WTC11 (cell line): Measurements from ENCODE around the gene AGPAT3. TPM values are rescaled to one million over a fixed set of nuclear protein-coding genes. Genes with fewer than 3 reads are reported as not detected.

Experiments used
- ATAC-seq: fragments of 200-7000 bp; cut with Tn5 transposase; 2 replicates; pipeline ENCODE4 v1.10.0; 2021; ENCODE audit warnings: mild to moderate bottlenecking, moderate library complexity
- CTCF ChIA-PET: fragments of 300-600 bp; sonication (Branson Sonifier 250); formaldehyde crosslinking; loops from one replicate; lab custom pipeline; 2021; ENCODE audit warnings: antibody characterized with exemption; lab: Charles Lee
- POLR2A ChIA-PET: fragments of 350-600 bp; sonication (Branson Sonifier 250); formaldehyde crosslinking; loops from one replicate; lab custom pipeline; 2021; ENCODE audit warnings: antibody characterized with exemption; lab: Charles Lee
- DNase-seq: peaks from one replicate; pipeline ENCODE4 v3.0.0; 2021; ENCODE audit warnings: low spot score
- H3K27ac Mint-ChIP-seq: 2 replicates; pipeline ENCODE4 v1.8.0; 2021; ENCODE audit warnings: mixed read lengths
- H3K27me3 Mint-ChIP-seq: 2 replicates; pipeline ENCODE4 v1.8.0; 2021; ENCODE audit warnings: low read depth, mild to moderate bottlenecking, moderate library complexity, mixed read lengths
- H3K36me3 Mint-ChIP-seq: 2 replicates; pipeline ENCODE4 v1.8.0; 2021; ENCODE audit warnings: mixed read lengths
- H3K4me1 Mint-ChIP-seq: 2 replicates; pipeline ENCODE4 v1.8.0; 2022; ENCODE audit warnings: mixed read lengths
- H3K4me3 Mint-ChIP-seq: 2 replicates; pipeline ENCODE4 v1.8.0; 2021; ENCODE audit warnings: mild to moderate bottlenecking, moderate library complexity, mixed read lengths
- H3K9me3 Mint-ChIP-seq: 2 replicates; pipeline ENCODE4 v1.8.0; 2021; ENCODE audit warnings: mixed read lengths
- ESRRA ChIP-seq: sonication (generic); formaldehyde crosslinking; IDR thresholded peaks from 2 replicates; pipeline ENCODE4 v1.8.1; 2022; ENCODE audit warnings: mild to moderate bottlenecking, missing genetic modification reagents, borderline replicate concordance
- FOXP1 ChIP-seq: sonication (generic); formaldehyde crosslinking; IDR thresholded peaks from 2 replicates; pipeline ENCODE4 v1.8.0; 2022; ENCODE audit warnings: missing genetic modification reagents, mild to moderate bottlenecking, moderate library complexity, borderline replicate concordance
- JUN ChIP-seq: sonication (generic); formaldehyde crosslinking; IDR thresholded peaks from 2 replicates; pipeline ENCODE4 v1.8.0; 2023; ENCODE audit warnings: mild to moderate bottlenecking, missing genetic modification reagents
- NFE2L1 ChIP-seq: sonication (generic); formaldehyde crosslinking; IDR thresholded peaks from 2 replicates; pipeline ENCODE4 v1.8.1; 2023; ENCODE audit warnings: missing genetic modification reagents
- SMAD4 ChIP-seq: sonication (generic); formaldehyde crosslinking; IDR thresholded peaks from 2 replicates; pipeline ENCODE4 v1.8.0; 2022; ENCODE audit warnings: mild to moderate bottlenecking, missing genetic modification reagents
- SOX15 ChIP-seq: fragments of 250-450 bp; sonication (Bioruptor Pico); IDR thresholded peaks from 2 replicates; pipeline ENCODE4 v1.9.0; 2021; ENCODE audit warnings: mild to moderate bottlenecking
- ZNF232 ChIP-seq: sonication (generic); formaldehyde crosslinking; IDR thresholded peaks from 2 replicates; pipeline ENCODE4 v1.8.0; 2022; ENCODE audit warnings: mild to moderate bottlenecking, missing genetic modification reagents
- total RNA-seq: library from RNA; stranded (reverse); gene quantifications from 3 replicates; pipeline ENCODE4 v1.2.3, GENCODE V29; 2021
- TF ChIP-seq, protein P1 (sequence below): sonication (generic); formaldehyde crosslinking; IDR thresholded peaks from 2 replicates; pipeline ENCODE4 v1.8.1; 2022; ENCODE audit warnings: low read depth, missing genetic modification reagents, borderline replicate concordance
- TF ChIP-seq, protein P2 (sequence below): sonication (generic); formaldehyde crosslinking; IDR thresholded peaks from 2 replicates; pipeline ENCODE4 v1.8.0; 2022; ENCODE audit warnings: mild to moderate bottlenecking, missing genetic modification reagents
- TF ChIP-seq, protein P3 (sequence below): fragments of 250-450 bp; sonication (Bioruptor Pico); IDR thresholded peaks from 2 replicates; pipeline ENCODE4 v1.9.0; 2021; ENCODE audit warnings: mild to moderate bottlenecking
- TF ChIP-seq, protein P4 (sequence below): sonication (generic); formaldehyde crosslinking; IDR thresholded peaks from 2 replicates; pipeline ENCODE4 v1.8.0; 2023; ENCODE audit warnings: mild to moderate bottlenecking, missing genetic modification reagents
- TF ChIP-seq, protein P5 (sequence below): fragments of 250-450 bp; sonication (Bioruptor Pico); IDR thresholded peaks from 2 replicates; pipeline ENCODE4 v2.1.2; 2022; ENCODE audit warnings: mild to moderate bottlenecking, moderate library complexity
- TF ChIP-seq, protein P6 (sequence below): sonication (generic); formaldehyde crosslinking; IDR thresholded peaks from 2 replicates; pipeline ENCODE4 v1.8.1; 2023; ENCODE audit warnings: mild to moderate bottlenecking, moderate library complexity, missing genetic modification reagents
- TF ChIP-seq, protein P7 (sequence below): fragments of 250-450 bp; sonication (Bioruptor Pico); IDR thresholded peaks from 2 replicates; pipeline ENCODE4 v1.9.0; 2021; ENCODE audit warnings: moderate library complexity, mild to moderate bottlenecking, inconsistent platforms, borderline replicate concordance
- TF ChIP-seq, protein P8 (sequence below): sonication (generic); formaldehyde crosslinking; IDR thresholded peaks from 2 replicates; pipeline ENCODE4 v1.8.1; 2023; ENCODE audit warnings: mild to moderate bottlenecking, missing genetic modification reagents, moderate library complexity

AGPAT3 gene
- total RNA-seq, 1 experiment from 2014 or later = 5.6 TPM

DNA sequence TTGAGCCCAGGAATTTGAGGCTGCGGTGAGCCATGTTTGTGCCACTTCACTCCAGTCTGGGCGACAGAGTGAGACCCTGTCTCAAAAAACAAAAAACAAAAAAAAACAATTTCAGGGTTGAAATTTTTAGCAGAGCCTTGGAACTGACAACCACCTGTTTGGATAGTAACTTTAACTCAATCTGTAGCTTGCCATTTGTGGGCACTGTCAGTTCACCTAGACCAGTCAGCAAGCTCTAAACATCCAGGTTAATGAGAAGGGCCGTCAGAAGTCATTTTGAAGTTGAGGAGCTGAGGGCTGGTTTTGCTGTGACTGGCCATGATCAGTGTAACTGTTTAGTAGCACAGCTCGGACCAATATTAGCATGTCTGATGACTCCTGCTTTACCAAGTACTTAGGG lies 155.5 kb downstream of the AGPAT3 start:
- peaks cover 20% of the 10 kb centered on the region for H3K4me1 Mint-ChIP-seq
- no peaks in the 10 kb centered on the region for H3K36me3 Mint-ChIP-seq
- ATAC-seq (no peak), DNase-seq (no peak)
- no peak overlapping the region for H3K4me3 Mint-ChIP-seq
- H3K9me3 Mint-ChIP-seq = no peaks in the 10 kb centered on the region
- CTCF ChIA-PET = interaction anchor here (0.5 to 1.2 kb wide), 3 partner anchors 36 to 292 kb away, joined by 3 read pairs; no protein-coding TSS in a partner anchor
- no peaks in the 10 kb centered on the region for H3K27me3 Mint-ChIP-seq
- POLR2A ChIA-PET = no interaction called here
- TF ChIP-seq, protein P1, sequence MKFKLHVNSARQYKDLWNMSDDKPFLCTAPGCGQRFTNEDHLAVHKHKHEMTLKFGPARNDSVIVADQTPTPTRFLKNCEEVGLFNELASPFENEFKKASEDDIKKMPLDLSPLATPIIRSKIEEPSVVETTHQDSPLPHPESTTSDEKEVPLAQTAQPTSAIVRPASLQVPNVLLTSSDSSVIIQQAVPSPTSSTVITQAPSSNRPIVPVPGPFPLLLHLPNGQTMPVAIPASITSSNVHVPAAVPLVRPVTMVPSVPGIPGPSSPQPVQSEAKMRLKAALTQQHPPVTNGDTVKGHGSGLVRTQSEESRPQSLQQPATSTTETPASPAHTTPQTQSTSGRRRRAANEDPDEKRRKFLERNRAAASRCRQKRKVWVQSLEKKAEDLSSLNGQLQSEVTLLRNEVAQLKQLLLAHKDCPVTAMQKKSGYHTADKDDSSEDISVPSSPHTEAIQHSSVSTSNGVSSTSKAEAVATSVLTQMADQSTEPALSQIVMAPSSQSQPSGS = no peak
- TF ChIP-seq, protein P2, sequence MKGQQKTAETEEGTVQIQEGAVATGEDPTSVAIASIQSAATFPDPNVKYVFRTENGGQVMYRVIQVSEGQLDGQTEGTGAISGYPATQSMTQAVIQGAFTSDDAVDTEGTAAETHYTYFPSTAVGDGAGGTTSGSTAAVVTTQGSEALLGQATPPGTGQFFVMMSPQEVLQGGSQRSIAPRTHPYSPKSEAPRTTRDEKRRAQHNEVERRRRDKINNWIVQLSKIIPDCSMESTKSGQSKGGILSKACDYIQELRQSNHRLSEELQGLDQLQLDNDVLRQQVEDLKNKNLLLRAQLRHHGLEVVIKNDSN (CRISPR knock-in tag) = no peak
- no peak for TF ChIP-seq NFE2L1 (CRISPR knock-in tag)
- TF ChIP-seq, protein P3, sequence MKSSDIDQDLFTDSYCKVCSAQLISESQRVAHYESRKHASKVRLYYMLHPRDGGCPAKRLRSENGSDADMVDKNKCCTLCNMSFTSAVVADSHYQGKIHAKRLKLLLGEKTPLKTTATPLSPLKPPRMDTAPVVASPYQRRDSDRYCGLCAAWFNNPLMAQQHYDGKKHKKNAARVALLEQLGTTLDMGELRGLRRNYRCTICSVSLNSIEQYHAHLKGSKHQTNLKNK (CRISPR knock-in tag) = no peak
- TF ChIP-seq, protein P4, sequence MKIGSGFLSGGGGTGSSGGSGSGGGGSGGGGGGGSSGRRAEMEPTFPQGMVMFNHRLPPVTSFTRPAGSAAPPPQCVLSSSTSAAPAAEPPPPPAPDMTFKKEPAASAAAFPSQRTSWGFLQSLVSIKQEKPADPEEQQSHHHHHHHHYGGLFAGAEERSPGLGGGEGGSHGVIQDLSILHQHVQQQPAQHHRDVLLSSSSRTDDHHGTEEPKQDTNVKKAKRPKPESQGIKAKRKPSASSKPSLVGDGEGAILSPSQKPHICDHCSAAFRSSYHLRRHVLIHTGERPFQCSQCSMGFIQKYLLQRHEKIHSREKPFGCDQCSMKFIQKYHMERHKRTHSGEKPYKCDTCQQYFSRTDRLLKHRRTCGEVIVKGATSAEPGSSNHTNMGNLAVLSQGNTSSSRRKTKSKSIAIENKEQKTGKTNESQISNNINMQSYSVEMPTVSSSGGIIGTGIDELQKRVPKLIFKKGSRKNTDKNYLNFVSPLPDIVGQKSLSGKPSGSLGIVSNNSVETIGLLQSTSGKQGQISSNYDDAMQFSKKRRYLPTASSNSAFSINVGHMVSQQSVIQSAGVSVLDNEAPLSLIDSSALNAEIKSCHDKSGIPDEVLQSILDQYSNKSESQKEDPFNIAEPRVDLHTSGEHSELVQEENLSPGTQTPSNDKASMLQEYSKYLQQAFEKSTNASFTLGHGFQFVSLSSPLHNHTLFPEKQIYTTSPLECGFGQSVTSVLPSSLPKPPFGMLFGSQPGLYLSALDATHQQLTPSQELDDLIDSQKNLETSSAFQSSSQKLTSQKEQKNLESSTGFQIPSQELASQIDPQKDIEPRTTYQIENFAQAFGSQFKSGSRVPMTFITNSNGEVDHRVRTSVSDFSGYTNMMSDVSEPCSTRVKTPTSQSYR (CRISPR knock-in tag) = no peak
- no peak for TF ChIP-seq JUN (CRISPR knock-in tag)
- TF ChIP-seq SMAD4 (CRISPR knock-in tag) = no peak
- TF ChIP-seq, protein P5, sequence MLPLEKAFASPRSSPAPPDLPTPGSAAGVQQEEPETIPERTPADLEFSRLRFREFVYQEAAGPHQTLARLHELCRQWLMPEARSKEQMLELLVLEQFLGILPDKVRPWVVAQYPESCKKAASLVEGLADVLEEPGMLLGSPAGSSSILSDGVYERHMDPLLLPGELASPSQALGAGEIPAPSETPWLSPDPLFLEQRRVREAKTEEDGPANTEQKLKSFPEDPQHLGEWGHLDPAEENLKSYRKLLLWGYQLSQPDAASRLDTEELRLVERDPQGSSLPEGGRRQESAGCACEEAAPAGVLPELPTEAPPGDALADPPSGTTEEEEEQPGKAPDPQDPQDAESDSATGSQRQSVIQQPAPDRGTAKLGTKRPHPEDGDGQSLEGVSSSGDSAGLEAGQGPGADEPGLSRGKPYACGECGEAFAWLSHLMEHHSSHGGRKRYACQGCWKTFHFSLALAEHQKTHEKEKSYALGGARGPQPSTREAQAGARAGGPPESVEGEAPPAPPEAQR (CRISPR knock-in tag) = no peak
- TF ChIP-seq, protein P6, sequence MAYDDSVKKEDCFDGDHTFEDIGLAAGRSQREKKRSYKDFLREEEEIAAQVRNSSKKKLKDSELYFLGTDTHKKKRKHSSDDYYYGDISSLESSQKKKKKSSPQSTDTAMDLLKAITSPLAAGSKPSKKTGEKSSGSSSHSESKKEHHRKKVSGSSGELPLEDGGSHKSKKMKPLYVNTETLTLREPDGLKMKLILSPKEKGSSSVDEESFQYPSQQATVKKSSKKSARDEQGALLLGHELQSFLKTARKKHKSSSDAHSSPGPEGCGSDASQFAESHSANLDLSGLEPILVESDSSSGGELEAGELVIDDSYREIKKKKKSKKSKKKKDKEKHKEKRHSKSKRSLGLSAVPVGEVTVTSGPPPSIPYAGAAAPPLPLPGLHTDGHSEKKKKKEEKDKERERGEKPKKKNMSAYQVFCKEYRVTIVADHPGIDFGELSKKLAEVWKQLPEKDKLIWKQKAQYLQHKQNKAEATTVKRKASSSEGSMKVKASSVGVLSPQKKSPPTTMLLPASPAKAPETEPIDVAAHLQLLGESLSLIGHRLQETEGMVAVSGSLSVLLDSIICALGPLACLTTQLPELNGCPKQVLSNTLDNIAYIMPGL (CRISPR knock-in tag) = no peak
- no peak for TF ChIP-seq FOXP1
- TF ChIP-seq SOX15 (CRISPR knock-in tag) = no peak
- TF ChIP-seq, protein P7, sequence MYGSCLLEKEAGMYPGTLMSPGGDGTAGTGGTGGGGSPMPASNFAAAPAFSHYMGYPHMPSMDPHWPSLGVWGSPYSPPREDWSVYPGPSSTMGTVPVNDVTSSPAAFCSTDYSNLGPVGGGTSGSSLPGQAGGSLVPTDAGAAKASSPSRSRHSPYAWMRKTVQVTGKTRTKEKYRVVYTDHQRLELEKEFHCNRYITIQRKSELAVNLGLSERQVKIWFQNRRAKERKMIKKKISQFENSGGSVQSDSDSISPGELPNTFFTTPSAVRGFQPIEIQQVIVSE (CRISPR knock-in tag) = no peak
- no peak for TF ChIP-seq ZNF232 (CRISPR knock-in tag)
- no peak for TF ChIP-seq ESRRA (CRISPR knock-in tag)
- TF ChIP-seq, protein P8, sequence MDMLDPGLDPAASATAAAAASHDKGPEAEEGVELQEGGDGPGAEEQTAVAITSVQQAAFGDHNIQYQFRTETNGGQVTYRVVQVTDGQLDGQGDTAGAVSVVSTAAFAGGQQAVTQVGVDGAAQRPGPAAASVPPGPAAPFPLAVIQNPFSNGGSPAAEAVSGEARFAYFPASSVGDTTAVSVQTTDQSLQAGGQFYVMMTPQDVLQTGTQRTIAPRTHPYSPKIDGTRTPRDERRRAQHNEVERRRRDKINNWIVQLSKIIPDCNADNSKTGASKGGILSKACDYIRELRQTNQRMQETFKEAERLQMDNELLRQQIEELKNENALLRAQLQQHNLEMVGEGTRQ (CRISPR knock-in tag) = no peak
- H3K27ac Mint-ChIP-seq = peak overlapping the region; percentile 59; the same call in 1 of the 2 replicates
